ENCODE results near the gene NT5C1A. TPM values are rescaled to one million over a fixed set of nuclear protein-coding genes. Genes with fewer than 3 reads are reported as not detected.
A peak's percentile ranks its signal among the peaks of the same experiment; 100 is the strongest.

NT5C1A gene
- total RNA-seq, 4 donors from 2014 or later = 1.1 TPM; not detected in 3

DNA sequence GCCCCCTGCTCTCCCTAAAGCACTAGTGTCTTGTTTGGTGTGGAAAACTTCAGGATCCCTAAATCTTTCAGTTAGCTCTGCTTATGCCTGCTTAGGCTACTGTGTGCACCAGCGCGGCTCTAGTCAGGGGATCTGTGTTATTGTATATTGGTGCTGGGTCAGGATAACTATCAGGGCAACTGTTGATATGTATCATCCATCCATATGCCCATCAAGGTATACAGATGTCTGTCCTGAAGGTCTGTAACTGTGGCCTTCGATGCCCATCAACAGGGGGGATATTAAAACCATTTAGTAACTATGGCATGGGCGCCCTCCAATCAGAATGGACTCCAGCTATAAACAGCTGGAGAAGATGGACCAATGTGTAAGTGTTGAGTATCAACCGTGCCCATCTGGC lies 12.4 kb downstream of the NT5C1A start:
- Histone ChIP-seq H3K27ac (no peak overlapping the region), H3K4me1 (peaks cover 0 to 3% (median 0%) of the 10 kb centered on the region in 3 donors), H3K4me3 (no peak overlapping the region), H3K27me3 (peaks cover 14% of the 10 kb centered on the region), H3K9me3 (no peaks in the 10 kb centered on the region), H3K36me3 (no peaks in the 10 kb centered on the region)
- no peak for TF ChIP-seq POLR2AphosphoS5 (IDR thresholded peaks at IDR 0.05)
- TF ChIP-seq EP300 (IDR thresholded peaks at IDR 0.05) = no peak
- no peak for TF ChIP-seq POLR2A (IDR thresholded peaks at IDR 0.05)
- TF ChIP-seq, protein P1, sequence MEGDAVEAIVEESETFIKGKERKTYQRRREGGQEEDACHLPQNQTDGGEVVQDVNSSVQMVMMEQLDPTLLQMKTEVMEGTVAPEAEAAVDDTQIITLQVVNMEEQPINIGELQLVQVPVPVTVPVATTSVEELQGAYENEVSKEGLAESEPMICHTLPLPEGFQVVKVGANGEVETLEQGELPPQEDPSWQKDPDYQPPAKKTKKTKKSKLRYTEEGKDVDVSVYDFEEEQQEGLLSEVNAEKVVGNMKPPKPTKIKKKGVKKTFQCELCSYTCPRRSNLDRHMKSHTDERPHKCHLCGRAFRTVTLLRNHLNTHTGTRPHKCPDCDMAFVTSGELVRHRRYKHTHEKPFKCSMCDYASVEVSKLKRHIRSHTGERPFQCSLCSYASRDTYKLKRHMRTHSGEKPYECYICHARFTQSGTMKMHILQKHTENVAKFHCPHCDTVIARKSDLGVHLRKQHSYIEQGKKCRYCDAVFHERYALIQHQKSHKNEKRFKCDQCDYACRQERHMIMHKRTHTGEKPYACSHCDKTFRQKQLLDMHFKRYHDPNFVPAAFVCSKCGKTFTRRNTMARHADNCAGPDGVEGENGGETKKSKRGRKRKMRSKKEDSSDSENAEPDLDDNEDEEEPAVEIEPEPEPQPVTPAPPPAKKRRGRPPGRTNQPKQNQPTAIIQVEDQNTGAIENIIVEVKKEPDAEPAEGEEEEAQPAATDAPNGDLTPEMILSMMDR (IDR thresholded peaks at IDR 0.05) = no peak
- ATAC-seq = no peak
- 45 to 74% methylated on average over 2 to 3 of the region's 5 CpGs for WGBS, 2 donors (ENCODE audit: low coverage in 1 of 2)

DNA sequence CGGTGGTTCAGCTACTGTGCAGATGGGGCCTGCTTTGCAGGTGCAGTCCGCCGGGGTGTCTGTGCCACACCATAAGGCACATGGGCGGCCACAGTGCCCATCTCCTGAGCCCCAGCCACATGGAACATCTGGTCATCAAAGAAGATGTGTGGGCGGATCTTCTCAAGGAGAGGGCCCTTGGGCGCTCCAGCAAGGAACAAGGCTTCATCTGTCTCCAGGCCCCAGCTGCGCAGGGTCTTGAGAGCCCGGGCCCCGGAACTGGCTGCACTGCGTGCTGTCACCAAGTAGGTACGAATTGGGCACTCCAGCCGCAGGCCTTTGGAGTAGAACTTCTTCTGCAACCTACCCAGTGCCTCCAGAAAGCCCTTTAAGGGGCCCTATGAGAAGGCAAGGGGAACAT lies 12.8 kb downstream of the NT5C1A start:
- 87% methylated on average over 7 of the region's 12 CpGs; no CpG with 5 or more reads in 1 of the 2 donors for WGBS, 2 donors (ENCODE audit: low coverage in 1 of 2)

DNA sequence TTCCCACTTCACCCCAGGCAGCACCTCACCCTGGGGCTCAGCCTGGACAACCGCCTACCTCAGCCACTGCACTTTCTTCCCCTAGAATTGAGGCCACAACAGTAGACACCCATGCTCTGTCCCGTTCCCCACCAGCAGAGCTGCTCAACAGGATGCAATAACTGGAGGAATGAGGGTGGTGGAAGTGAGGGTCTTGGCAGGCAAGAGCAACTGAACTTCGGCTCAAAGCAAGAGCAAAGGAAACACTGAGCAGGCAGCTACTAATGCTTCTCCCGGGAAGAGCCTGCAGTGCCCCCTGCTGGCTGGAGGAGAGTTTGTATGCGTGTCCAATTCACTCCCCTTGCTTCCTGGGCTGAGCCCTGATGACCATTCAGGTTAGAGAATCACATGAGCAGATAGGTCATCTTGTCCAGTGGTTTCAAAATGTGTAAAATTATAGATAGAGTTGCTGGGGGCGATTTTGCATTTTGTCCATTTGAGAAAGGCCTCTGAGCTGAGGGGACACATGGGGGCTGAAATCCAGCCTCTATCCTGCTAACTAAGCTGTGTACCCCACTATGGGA lies 13.9 kb downstream of the NT5C1A start:
- TF ChIP-seq, protein P1 (IDR thresholded peaks at IDR 0.05) = peak in 3 of 4 experiments; percentile 40 to 66 (median 60)
- TF ChIP-seq EP300 (IDR thresholded peaks at IDR 0.05) (no peak), POLR2A (IDR thresholded peaks at IDR 0.05) (no peak), POLR2AphosphoS5 (IDR thresholded peaks at IDR 0.05) (no peak)
- Histone ChIP-seq H3K9me3 (no peaks in the 10 kb centered on the region), H3K27me3 (peaks cover 21% of the 10 kb centered on the region), H3K4me3 (no peak overlapping the region), H3K36me3 (no peaks in the 10 kb centered on the region), H3K4me1 (peaks cover 0 to 16% (median 0%) of the 10 kb centered on the region in 3 donors), H3K27ac (no peak overlapping the region)
- ATAC-seq = peak; percentile 55
- WGBS, 2 donors (ENCODE audit: low coverage in 1 of 2) = 19 to 28% methylated on average over 3 to 6 of the region's 6 CpGs

More for the DNA sequence above, 12.8 kb downstream of the NT5C1A start:
- Histone ChIP-seq H3K36me3 (no peaks in the 10 kb centered on the region), H3K4me3 (no peak overlapping the region), H3K9me3 (no peaks in the 10 kb centered on the region), H3K27me3 (peaks cover 18% of the 10 kb centered on the region), H3K4me1 (peaks cover 0 to 5% (median 0%) of the 10 kb centered on the region in 3 donors), H3K27ac (no peak overlapping the region)
- no peak for ATAC-seq
- TF ChIP-seq POLR2A (IDR thresholded peaks at IDR 0.05) (no peak), POLR2AphosphoS5 (IDR thresholded peaks at IDR 0.05) (no peak), EP300 (IDR thresholded peaks at IDR 0.05) (no peak)
- TF ChIP-seq, protein P1 (IDR thresholded peaks at IDR 0.05) = no peak

DNA sequence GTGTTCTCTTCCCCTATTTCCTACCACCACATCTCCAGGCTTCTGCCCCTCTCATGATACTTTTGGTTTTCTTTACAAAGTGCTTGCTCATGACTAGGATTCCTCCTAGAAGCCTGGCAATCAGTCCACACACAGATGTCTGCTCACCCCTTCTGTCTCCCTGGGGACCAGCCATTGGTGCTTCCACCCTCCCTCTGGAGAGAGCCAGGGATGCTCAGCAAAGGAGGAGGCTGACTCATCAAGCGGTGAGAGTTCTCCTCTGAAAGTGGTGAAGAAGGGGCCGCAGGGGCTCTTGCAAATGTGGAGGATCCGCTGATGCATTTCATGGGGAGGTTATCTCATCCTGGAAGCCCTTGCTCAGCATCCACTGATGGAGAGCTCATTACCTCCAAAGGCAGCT lies 14.5 kb downstream of the NT5C1A start:
- WGBS, 2 donors (ENCODE audit: low coverage in 1 of 2) = 100% methylated on average over 1 of the region's 3 CpGs
- no peaks in the 10 kb centered on the region for H3K36me3 ChIP-seq
- H3K27me3 ChIP-seq = peaks cover 21% of the 10 kb centered on the region
- TF ChIP-seq POLR2AphosphoS5 (IDR thresholded peaks at IDR 0.05) = no peak
- TF ChIP-seq, protein P1 (IDR thresholded peaks at IDR 0.05) = no peak
- TF ChIP-seq EP300 (IDR thresholded peaks at IDR 0.05) = no peak
- no peak for TF ChIP-seq POLR2A (IDR thresholded peaks at IDR 0.05)
- peaks cover 0 to 19% (median 0%) of the 10 kb centered on the region in 3 donors for H3K4me1 ChIP-seq
- no peak for ATAC-seq
- no peak overlapping the region for H3K27ac ChIP-seq
- H3K9me3 ChIP-seq = no peaks in the 10 kb centered on the region
- H3K4me3 ChIP-seq = no peak overlapping the region

DNA sequence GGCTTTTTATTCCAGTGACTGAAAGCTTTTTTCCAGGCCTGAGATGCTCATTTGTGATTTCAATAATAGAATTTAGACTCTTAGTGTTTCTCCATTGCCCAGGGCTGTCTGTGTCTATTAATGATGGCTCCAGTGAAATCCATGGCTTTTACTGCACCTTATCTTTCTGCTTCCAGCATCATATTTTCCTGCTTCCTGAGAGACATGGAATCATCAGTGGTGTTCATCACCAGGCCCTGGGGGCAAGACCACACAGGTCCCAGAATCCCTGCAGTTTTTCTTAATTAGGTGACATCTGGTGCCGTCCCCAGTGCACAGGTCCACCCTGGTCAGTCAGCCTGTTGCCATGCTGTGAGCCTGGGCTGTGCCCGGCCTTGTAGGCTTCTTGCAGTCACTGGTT lies 15.5 kb downstream of the NT5C1A start:
- no peak for TF ChIP-seq POLR2AphosphoS5 (IDR thresholded peaks at IDR 0.05)
- TF ChIP-seq, protein P1 (IDR thresholded peaks at IDR 0.05) = no peak
- TF ChIP-seq POLR2A (IDR thresholded peaks at IDR 0.05) = no peak
- TF ChIP-seq EP300 (IDR thresholded peaks at IDR 0.05) = no peak
- WGBS, 2 donors (ENCODE audit: low coverage in 1 of 2) = 100% methylated on average over 1 of the region's 2 CpGs
- H3K27ac ChIP-seq = no peak overlapping the region
- no peaks in the 10 kb centered on the region for H3K9me3 ChIP-seq
- H3K27me3 ChIP-seq = peaks cover 21% of the 10 kb centered on the region
- no peak overlapping the region for H3K4me3 ChIP-seq
- peaks cover 0 to 19% (median 0%) of the 10 kb centered on the region in 3 donors for H3K4me1 ChIP-seq
- no peaks in the 10 kb centered on the region for H3K36me3 ChIP-seq
- ATAC-seq = no peak

Measured in gastroesophageal sphincter (tissue), 4 donors.